22Rv1 (cell line): ENCODE measurements around the gene AIG1.

ENCODE experiments used
- ZFX ChIP-seq: fragments of 450-650 bp; IDR thresholded peaks from 2 replicates; pipeline ENCODE4 v1.6.1; 2017; ENCODE audit warnings: antibody characterized with exemption, borderline replicate concordance
- TF ChIP-seq, protein P1 (sequence below): fragments of 450-650 bp; IDR thresholded peaks from 2 replicates; pipeline ENCODE4 v1.5.1; 2017; ENCODE audit warnings: mild to moderate bottlenecking

DNA sequence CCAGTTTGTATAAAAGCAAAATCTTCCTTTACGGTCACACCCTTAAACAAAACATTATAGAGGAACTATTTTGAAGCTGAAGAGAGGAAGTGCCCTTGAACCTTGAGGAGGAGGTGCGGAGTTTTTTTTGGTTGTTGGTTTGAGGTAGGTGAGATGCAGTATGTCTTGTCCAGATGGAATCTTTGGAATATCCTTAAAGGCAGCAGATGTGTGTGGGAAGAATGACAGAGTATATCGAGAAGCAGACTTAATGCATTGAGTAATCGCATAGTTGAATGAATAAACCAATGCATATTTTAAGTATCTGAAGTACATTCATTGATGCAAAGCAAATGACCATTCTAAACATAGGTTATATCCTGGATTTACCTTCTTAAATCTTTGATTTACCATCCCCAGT, 49.9 kb downstream of the AIG1 start:
- TF ChIP-seq, protein P1, sequence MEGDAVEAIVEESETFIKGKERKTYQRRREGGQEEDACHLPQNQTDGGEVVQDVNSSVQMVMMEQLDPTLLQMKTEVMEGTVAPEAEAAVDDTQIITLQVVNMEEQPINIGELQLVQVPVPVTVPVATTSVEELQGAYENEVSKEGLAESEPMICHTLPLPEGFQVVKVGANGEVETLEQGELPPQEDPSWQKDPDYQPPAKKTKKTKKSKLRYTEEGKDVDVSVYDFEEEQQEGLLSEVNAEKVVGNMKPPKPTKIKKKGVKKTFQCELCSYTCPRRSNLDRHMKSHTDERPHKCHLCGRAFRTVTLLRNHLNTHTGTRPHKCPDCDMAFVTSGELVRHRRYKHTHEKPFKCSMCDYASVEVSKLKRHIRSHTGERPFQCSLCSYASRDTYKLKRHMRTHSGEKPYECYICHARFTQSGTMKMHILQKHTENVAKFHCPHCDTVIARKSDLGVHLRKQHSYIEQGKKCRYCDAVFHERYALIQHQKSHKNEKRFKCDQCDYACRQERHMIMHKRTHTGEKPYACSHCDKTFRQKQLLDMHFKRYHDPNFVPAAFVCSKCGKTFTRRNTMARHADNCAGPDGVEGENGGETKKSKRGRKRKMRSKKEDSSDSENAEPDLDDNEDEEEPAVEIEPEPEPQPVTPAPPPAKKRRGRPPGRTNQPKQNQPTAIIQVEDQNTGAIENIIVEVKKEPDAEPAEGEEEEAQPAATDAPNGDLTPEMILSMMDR, result no peak
- no peak for TF ChIP-seq ZFX
